ENCODE results near the gene C11orf16. TPM values are rescaled to one million over a fixed set of nuclear protein-coding genes. Genes with fewer than 3 reads are reported as not detected.

The C11orf16 gene
- total and polyA plus RNA-seq, 9 of the 15 experiments (the other 6 are each of a cell fraction or from before 2014, with no cell fraction given), result not detected

DNA sequence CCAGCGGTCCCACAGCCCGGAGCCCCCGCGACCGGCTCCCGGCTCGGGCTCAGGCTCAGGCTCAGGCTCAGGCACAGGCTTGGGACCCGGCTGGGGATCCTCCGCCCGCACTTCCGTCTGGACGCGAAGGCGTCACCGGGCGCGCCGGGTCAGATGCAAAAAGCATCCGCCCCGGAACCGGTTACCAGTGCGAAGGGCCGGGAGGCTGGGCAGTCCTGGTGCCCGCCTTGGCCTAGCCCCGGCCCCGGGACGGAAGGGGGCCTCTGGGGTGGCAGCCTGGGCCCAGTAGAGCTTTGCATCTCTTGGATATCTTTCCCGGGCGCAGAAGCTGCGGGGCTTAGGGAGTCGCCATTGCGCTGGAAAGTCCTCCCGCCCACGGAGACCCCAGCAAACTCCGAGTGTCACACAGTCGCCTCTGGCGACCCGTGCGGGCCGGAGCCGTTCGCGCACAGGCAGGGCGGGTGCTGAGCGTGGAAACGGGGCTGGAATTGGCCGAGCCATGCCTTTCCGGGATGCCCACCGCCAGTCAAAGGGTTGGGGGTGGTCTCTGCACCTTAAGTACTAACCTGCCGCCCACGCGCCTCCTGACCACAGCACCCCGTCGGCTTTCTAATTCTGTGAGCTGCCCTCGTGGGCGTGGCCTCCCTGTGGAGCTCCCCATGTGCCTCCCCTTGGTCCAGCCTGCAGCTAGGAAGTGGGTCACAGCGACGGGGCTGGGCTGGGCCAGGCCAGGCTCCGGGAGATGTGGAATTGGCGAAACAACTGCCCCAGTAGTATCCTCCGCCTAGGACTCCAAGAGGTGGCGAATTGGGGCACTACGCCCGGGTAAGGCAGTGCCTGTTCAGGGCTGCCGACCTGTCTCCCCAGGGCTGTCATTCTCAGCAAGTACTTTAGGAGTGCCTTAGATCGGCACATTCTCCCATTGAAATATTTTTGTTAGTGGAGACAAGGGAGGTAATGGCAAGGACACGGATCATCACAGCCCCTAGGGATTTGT, 31.9 kb upstream of the C11orf16 start, which contains the start of gene TMEM9B (continued):
- TF ChIP-seq, protein P1, sequence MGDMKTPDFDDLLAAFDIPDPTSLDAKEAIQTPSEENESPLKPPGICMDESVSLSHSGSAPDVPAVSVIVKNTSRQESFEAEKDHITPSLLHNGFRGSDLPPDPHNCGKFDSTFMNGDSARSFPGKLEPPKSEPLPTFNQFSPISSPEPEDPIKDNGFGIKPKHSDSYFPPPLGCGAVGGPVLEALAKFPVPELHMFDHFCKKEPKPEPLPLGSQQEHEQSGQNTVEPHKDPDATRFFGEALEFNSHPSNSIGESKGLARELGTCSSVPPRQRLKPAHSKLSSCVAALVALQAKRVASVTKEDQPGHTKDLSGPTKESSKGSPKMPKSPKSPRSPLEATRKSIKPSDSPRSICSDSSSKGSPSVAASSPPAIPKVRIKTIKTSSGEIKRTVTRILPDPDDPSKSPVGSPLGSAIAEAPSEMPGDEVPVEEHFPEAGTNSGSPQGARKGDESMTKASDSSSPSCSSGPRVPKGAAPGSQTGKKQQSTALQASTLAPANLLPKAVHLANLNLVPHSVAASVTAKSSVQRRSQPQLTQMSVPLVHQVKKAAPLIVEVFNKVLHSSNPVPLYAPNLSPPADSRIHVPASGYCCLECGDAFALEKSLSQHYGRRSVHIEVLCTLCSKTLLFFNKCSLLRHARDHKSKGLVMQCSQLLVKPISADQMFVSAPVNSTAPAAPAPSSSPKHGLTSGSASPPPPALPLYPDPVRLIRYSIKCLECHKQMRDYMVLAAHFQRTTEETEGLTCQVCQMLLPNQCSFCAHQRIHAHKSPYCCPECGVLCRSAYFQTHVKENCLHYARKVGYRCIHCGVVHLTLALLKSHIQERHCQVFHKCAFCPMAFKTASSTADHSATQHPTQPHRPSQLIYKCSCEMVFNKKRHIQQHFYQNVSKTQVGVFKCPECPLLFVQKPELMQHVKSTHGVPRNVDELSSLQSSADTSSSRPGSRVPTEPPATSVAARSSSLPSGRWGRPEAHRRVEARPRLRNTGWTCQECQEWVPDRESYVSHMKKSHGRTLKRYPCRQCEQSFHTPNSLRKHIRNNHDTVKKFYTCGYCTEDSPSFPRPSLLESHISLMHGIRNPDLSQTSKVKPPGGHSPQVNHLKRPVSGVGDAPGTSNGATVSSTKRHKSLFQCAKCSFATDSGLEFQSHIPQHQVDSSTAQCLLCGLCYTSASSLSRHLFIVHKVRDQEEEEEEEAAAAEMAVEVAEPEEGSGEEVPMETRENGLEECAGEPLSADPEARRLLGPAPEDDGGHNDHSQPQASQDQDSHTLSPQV (IDR thresholded peaks at IDR 0.05), result 0 out of 2 replicates have a peak, but pooled peaks have one; percentile 41
- TF ChIP-seq, protein P2, sequence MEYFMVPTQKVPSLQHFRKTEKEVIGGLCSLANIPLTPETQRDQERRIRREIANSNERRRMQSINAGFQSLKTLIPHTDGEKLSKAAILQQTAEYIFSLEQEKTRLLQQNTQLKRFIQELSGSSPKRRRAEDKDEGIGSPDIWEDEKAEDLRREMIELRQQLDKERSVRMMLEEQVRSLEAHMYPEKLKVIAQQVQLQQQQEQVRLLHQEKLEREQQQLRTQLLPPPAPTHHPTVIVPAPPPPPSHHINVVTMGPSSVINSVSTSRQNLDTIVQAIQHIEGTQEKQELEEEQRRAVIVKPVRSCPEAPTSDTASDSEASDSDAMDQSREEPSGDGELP (CRISPR knock-in tag; IDR thresholded peaks at IDR 0.05; ENCODE audit: borderline replicate concordance), result peak; percentile 88
- TF ChIP-seq TBP (optimal IDR thresholded peaks at IDR 0.05; ENCODE audit: low read depth, low read length) (peak; percentile 59), CAMTA2 (CRISPR knock-in tag; conservative IDR thresholded peaks at IDR 0.05) (0 out of 2 replicates have a peak, but pooled peaks have one; percentile 19), HSF4 (CRISPR knock-in tag; IDR thresholded peaks at IDR 0.05; ENCODE audit: borderline replicate concordance) (no peak), NR1H2 (CRISPR knock-in tag; IDR thresholded peaks at IDR 0.05) (peak; percentile 68; the same call in 1 of the 2 replicates), NFIC (IDR thresholded peaks at IDR 0.05) (peak; percentile 46; the same call in 1 of the 2 replicates), SAFB (IDR thresholded peaks at IDR 0.05; ENCODE audit: borderline replicate concordance, low read depth, low read length) (0 out of 2 replicates have a peak, but pooled peaks have one; percentile 5), U2AF1 (optimal IDR thresholded peaks at IDR 0.05; ENCODE audit: low read depth, low read length) (peak; percentile 23), NONO (IDR thresholded peaks at IDR 0.05; ENCODE audit: low read depth in 2 of 2, low read length in 1 of 2) (peak; percentile 33 to 68; a peak in 2 of 4 replicates), PPARD (CRISPR knock-in tag; IDR thresholded peaks at IDR 0.05) (no peak), ZNF263 (CRISPR knock-in tag; IDR thresholded peaks at IDR 0.05; ENCODE audit: borderline replicate concordance) (peak; percentile 29; the same call in 1 of the 2 replicates), TCFL5 (CRISPR knock-in tag; conservative IDR thresholded peaks at IDR 0.05) (no peak)
- TF ChIP-seq, protein P3, sequence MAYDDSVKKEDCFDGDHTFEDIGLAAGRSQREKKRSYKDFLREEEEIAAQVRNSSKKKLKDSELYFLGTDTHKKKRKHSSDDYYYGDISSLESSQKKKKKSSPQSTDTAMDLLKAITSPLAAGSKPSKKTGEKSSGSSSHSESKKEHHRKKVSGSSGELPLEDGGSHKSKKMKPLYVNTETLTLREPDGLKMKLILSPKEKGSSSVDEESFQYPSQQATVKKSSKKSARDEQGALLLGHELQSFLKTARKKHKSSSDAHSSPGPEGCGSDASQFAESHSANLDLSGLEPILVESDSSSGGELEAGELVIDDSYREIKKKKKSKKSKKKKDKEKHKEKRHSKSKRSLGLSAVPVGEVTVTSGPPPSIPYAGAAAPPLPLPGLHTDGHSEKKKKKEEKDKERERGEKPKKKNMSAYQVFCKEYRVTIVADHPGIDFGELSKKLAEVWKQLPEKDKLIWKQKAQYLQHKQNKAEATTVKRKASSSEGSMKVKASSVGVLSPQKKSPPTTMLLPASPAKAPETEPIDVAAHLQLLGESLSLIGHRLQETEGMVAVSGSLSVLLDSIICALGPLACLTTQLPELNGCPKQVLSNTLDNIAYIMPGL (CRISPR knock-in tag; IDR thresholded peaks at IDR 0.05), result 0 out of 2 replicates have a peak, but pooled peaks have one; percentile 42

Measured in K562 (cell line).